Thyroid gland (tissue), 4 donors: ENCODE data around the gene IFNAR2.

Experiments used
- CTCF ChIP-seq, 6 experiments: fragments of 200-600 bp in 3 of 6; fragments of 450-650 bp in 3 of 6; sonication (generic) in 3 of 6; IDR thresholded peaks; one replicate each; pipeline ENCODE4 v1.5.1; 2016 to 2019; ENCODE audit warnings: antibody characterized with exemption in 6 of 6, mild to moderate bottlenecking in 2 of 6, inconsistent platforms in 1 of 6, moderate library complexity in 1 of 6
- POLR2A ChIP-seq, 2 donors: fragments of 450-650 bp; IDR thresholded peaks; one replicate each; pipeline ENCODE4 v1.6.1; 2017; ENCODE audit warnings: antibody characterized with exemption in 2 of 2, mild to moderate bottlenecking in 2 of 2, moderate library complexity in 1 of 2

- no peak for TF ChIP-seq CTCF (IDR thresholded peaks at IDR 0.05)
- no peak for TF ChIP-seq POLR2A (IDR thresholded peaks at IDR 0.05)
Measured at GRCh38 chr21:33236013-33236686, 6.4 kb downstream of the IFNAR2 start.
